ENCODE measurements around the gene ORMDL3. TPM values are rescaled to one million over a fixed set of nuclear protein-coding genes. Genes with fewer than 3 reads are reported as not detected.

Gene ORMDL3
- total and polyA plus RNA-seq, 10 of the 15 experiments (the other 5 are each of a cell fraction or from before 2014, with no cell fraction given), result 8.8 to 98.1 (median 49.9) TPM

GRCh38 chr17:39966771-39967170 is 39.4 kb upstream of the ORMDL3 start:
- intact Hi-C loops (cut with micrococcal nuclease; ENCODE audit: unreplicated experiment) (no loop called here), in situ Hi-C loops (cut with MboI) (no loop called here)
- Histone ChIP-seq H3K36me3 (ENCODE audit: control insufficient read depth in 2 of 2, insufficient read depth in 2 of 2, low read length in 1 of 2) (no peaks in the 10 kb centered on the region), H3K9me3 (replicated peaks; ENCODE audit: control insufficient read depth, insufficient read depth, low read length) (no peaks in the 10 kb centered on the region), H3K27ac (ENCODE audit: control insufficient read depth, insufficient read depth) (no peak overlapping the region), H3K79me2 (ENCODE audit: control insufficient read depth, insufficient read depth, low read length) (no peaks in the 10 kb centered on the region), H3K9ac (ENCODE audit: control insufficient read depth, insufficient read depth, low read length) (no peak overlapping the region), H4K20me1 (ENCODE audit: control insufficient read depth, insufficient read depth) (no peaks in the 10 kb centered on the region), H3K4me1 (ENCODE audit: control insufficient read depth, insufficient read depth, low read length) (no peaks in the 10 kb centered on the region; the same call in 1 of the 2 replicates), H3K4me2 (ENCODE audit: control insufficient read depth, insufficient read depth) (no peak overlapping the region), H2AFZ (ENCODE audit: control insufficient read depth, low read depth, low read length) (no peak overlapping the region), H3K4me3 (no peak overlapping the region), H3K27me3 (replicated peaks in 1 of 2; ENCODE audit: control insufficient read depth in 2 of 2, insufficient read depth in 2 of 2, low read length in 1 of 2) (peaks cover 0 to 4% of the 10 kb centered on the region in 2 experiments; a peak in 2 of 4 replicates)
- ATAC-seq (no peak), DNase-seq (ENCODE audit: low read depth, low spot score) (no peak), FAIRE-seq (no peak)
- TF ChIP-seq PBX3 (IDR thresholded peaks at IDR 0.05; ENCODE audit: insufficient replicate concordance, low read depth, low read length) (no peak), EGR1 (IDR thresholded peaks at IDR 0.05; ENCODE audit: borderline replicate concordance in 1 of 2, low read depth in 2 of 2, low read length in 2 of 2) (no peak), SMARCA5 (IDR thresholded peaks at IDR 0.05) (no peak), SP1 (IDR thresholded peaks at IDR 0.05; ENCODE audit: low read depth, low read length) (no peak), MXI1 (IDR thresholded peaks at IDR 0.05; ENCODE audit: low read depth, low read length) (no peak), TCF7 (IDR thresholded peaks at IDR 0.05; ENCODE audit: borderline replicate concordance) (no peak), PML (IDR thresholded peaks at IDR 0.05; ENCODE audit: low read length) (no peak), SREBF1 (IDR thresholded peaks at IDR 0.05; ENCODE audit: low read length) (no peak), NFYA (IDR thresholded peaks at IDR 0.05; ENCODE audit: borderline replicate concordance, low read depth, low read length) (no peak), NFYB (IDR thresholded peaks at IDR 0.05; ENCODE audit: insufficient read depth, low read depth, low read length) (no peak), HDAC2 (IDR thresholded peaks at IDR 0.05) (no peak), SUZ12 (IDR thresholded peaks at IDR 0.05; ENCODE audit: unreplicated experiment) (no peak)
- TF ChIP-seq, protein P1, sequence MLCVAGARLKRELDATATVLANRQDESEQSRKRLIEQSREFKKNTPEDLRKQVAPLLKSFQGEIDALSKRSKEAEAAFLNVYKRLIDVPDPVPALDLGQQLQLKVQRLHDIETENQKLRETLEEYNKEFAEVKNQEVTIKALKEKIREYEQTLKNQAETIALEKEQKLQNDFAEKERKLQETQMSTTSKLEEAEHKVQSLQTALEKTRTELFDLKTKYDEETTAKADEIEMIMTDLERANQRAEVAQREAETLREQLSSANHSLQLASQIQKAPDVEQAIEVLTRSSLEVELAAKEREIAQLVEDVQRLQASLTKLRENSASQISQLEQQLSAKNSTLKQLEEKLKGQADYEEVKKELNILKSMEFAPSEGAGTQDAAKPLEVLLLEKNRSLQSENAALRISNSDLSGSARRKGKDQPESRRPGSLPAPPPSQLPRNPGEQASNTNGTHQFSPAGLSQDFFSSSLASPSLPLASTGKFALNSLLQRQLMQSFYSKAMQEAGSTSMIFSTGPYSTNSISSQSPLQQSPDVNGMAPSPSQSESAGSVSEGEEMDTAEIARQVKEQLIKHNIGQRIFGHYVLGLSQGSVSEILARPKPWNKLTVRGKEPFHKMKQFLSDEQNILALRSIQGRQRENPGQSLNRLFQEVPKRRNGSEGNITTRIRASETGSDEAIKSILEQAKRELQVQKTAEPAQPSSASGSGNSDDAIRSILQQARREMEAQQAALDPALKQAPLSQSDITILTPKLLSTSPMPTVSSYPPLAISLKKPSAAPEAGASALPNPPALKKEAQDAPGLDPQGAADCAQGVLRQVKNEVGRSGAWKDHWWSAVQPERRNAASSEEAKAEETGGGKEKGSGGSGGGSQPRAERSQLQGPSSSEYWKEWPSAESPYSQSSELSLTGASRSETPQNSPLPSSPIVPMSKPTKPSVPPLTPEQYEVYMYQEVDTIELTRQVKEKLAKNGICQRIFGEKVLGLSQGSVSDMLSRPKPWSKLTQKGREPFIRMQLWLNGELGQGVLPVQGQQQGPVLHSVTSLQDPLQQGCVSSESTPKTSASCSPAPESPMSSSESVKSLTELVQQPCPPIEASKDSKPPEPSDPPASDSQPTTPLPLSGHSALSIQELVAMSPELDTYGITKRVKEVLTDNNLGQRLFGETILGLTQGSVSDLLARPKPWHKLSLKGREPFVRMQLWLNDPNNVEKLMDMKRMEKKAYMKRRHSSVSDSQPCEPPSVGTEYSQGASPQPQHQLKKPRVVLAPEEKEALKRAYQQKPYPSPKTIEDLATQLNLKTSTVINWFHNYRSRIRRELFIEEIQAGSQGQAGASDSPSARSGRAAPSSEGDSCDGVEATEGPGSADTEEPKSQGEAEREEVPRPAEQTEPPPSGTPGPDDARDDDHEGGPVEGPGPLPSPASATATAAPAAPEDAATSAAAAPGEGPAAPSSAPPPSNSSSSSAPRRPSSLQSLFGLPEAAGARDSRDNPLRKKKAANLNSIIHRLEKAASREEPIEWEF (IDR thresholded peaks at IDR 0.05; ENCODE audit: insufficient replicate concordance, low read depth, low read length), result no peak
- 50% methylated on average over 6 of the region's 6 CpGs for WGBS (ENCODE audit: insufficient coverage, insufficient replicate concordance, low lambda C conversion rate, missing lambda C conversion rate)
- BruUV-seq (replicated peaks), result no TSS peak
- POLR2A ChIA-PET, result no interaction called here
- SMC1A ChIA-PET (ENCODE audit: uncharacterized antibody, unreplicated experiment), result no interaction called here
- CTCF ChIA-PET, result interaction anchor here (0.7 kb wide), 1 partner anchor 14 kb away, joined by 3 read pairs; the partner anchor contains the start of gene PSMD3
- RAD21 ChIA-PET (ENCODE audit: unreplicated experiment), result no interaction called here

All from GM12878 (cell line).